HCT116 (cell line): ENCODE results near the gene AP5Z1. TPM values are rescaled to one million over a fixed set of nuclear protein-coding genes. Genes with fewer than 3 reads are reported as not detected.
A peak's percentile ranks its signal among the peaks of the same experiment; 100 is the strongest.

Source experiments
- ATAC-seq: fragments of 200-7000 bp; cut with Tn5 transposase; 2 replicates; pipeline ENCODE4 v1.9.1; 2020; ENCODE audit warnings: mild to moderate bottlenecking, moderate library complexity
- BruUV-seq: library from RNA; stranded (reverse); fragments of 400-500 nt; replicated peaks from 2 replicates; lab custom pipeline; 2021; lab: Mats Ljungman, UMichigan
- CTCF ChIA-PET: fragments of 300-600 bp; sonication (Branson Sonifier 250); formaldehyde crosslinking; loops from one replicate; lab custom pipeline; 2021; ENCODE audit warnings: antibody characterized with exemption; lab: Charles Lee
- POLR2A ChIA-PET: fragments of 300-600, 350-600 bp; sonication (Branson Sonifier 250); formaldehyde crosslinking; loops from one replicate; lab custom pipeline; 2021; ENCODE audit warnings: antibody characterized with exemption; lab: Charles Lee
- RAD21 ChIA-PET, 2 experiments: fragments of 300-600 bp; sonication (Branson Sonifier 250); formaldehyde crosslinking; loops; one replicate each; lab custom pipeline; 2023; ENCODE audit warnings: low total read pairs in 2 of 2; ENCODE audit not compliant: uncharacterized antibody in 2 of 2, unreplicated experiment in 2 of 2, low non-redundant PET in 1 of 2; lab: Charles Lee
- DNase-seq: peaks from one replicate; pipeline ENCODE4 v3.0.0-alpha.2; 2010; ENCODE audit warnings: low read depth, low spot score
- H2AFZ ChIP-seq: fragments of 200-600 bp; shearing (Covaris generic), sonication (generic); 2 replicates; pipeline ENCODE4 v1.6.1; 2017; ENCODE audit warnings: low read depth, mixed run types, mixed read lengths, antibody characterized with exemption, low read length; ENCODE audit not compliant: poor library complexity, severe bottlenecking
- H3K27ac ChIP-seq: 2 replicates; pipeline ENCODE4 v1.5.1; 2012; ENCODE audit warnings: low read depth, low read length
- H3K27me3 ChIP-seq: fragments of 200-600 bp; sonication (generic); 2 replicates; pipeline ENCODE4 v1.6.1; 2016; ENCODE audit warnings: mixed run types, low read length, mixed read lengths; ENCODE audit not compliant: insufficient read depth
- H3K36me3 ChIP-seq, 2 experiments: fragments of 200-500 bp in 1 of 2; fragments of 200-600 bp in 1 of 2; sonication (Bioruptor generic) in 1 of 2; sonication (generic) in 1 of 2; 2 replicates each; pipeline versions ENCODE4 v1.5.1 to v1.6.1; 2014 to 2016; ENCODE audit warnings: low read length in 2 of 2, inconsistent platforms in 1 of 2, mixed read lengths in 1 of 2, mixed run types in 1 of 2; ENCODE audit not compliant: insufficient read depth in 2 of 2, control insufficient read depth in 1 of 2
- H3K4me1 ChIP-seq, 2 experiments: fragments of 200-600 bp in 1 of 2; sonication (generic) in 1 of 2; 2 replicates each; pipeline versions ENCODE4 v1.5.1 to v1.6.1; 2012 to 2017; ENCODE audit warnings: low read length in 2 of 2, inconsistent platforms in 1 of 2, mild to moderate bottlenecking in 1 of 2, mixed read lengths in 1 of 2, mixed run types in 1 of 2, moderate library complexity in 1 of 2; ENCODE audit not compliant: insufficient read depth in 2 of 2, control insufficient read depth in 1 of 2
- H3K4me2 ChIP-seq: fragments of 200-600 bp; sonication (generic); 2 replicates; pipeline ENCODE4 v1.6.1; 2017; ENCODE audit warnings: mixed run types, low read length, mixed read lengths
- H3K4me3 ChIP-seq, 2 experiments: fragments of 200-600 bp in 1 of 2; sonication (generic) in 1 of 2; replicated peaks in 1 of 2; 2 replicates each; pipeline ENCODE4 v1.5.1; 2011 to 2016; ENCODE audit warnings: low read length in 2 of 2, control low read depth in 1 of 2, low read depth in 1 of 2, mild to moderate bottlenecking in 1 of 2, mixed read lengths in 1 of 2, mixed run types in 1 of 2
- H3K79me2 ChIP-seq: fragments of 200-600 bp; sonication (generic); 2 replicates; pipeline ENCODE4 v1.6.1; 2017; ENCODE audit warnings: mild to moderate bottlenecking, mixed run types, low read length, moderate library complexity, mixed read lengths; ENCODE audit not compliant: insufficient read depth
- H3K9ac ChIP-seq: fragments of 200-600 bp; sonication (generic); 2 replicates; pipeline ENCODE4 v1.6.1; 2016; ENCODE audit warnings: low read length, mixed read lengths
- H3K9me2 ChIP-seq: fragments of 200-600 bp; sonication (generic), shearing (Covaris generic); 2 replicates; pipeline ENCODE4 v1.6.1; 2017; ENCODE audit warnings: mixed run types, mild to moderate bottlenecking, moderate library complexity; ENCODE audit not compliant: insufficient read depth
- H3K9me3 ChIP-seq, 2 experiments: fragments of 200-500 bp in 1 of 2; fragments of 200-600 bp in 1 of 2; sonication (Bioruptor generic) in 1 of 2; sonication (generic) in 1 of 2; 2 replicates each; pipeline ENCODE4 v1.6.1; 2014 to 2017; ENCODE audit warnings: low read length in 2 of 2, mixed read lengths in 2 of 2, inconsistent platforms in 1 of 2, low read depth in 1 of 2, mild to moderate bottlenecking in 1 of 2, mixed run types in 1 of 2, moderate library complexity in 1 of 2; ENCODE audit not compliant: control insufficient read depth in 1 of 2, insufficient read depth in 1 of 2
- H4K20me1 ChIP-seq: fragments of 200-600 bp; sonication (generic), shearing (Covaris generic); 2 replicates; pipeline ENCODE4 v1.6.1; 2017; ENCODE audit warnings: mixed run types, mild to moderate bottlenecking, moderate library complexity; ENCODE audit not compliant: insufficient read depth
- ATF3 ChIP-seq: IDR thresholded peaks from 2 replicates; pipeline ENCODE4 v1.6.1; 2012
- CBX3 ChIP-seq: IDR thresholded peaks from 2 replicates; pipeline ENCODE4 v1.6.1; 2012; ENCODE audit warnings: low read depth
- CTCF ChIP-seq, 3 experiments: fragments of 200-600 bp in 1 of 3; sonication (generic) in 1 of 3; IDR thresholded peaks in 2 of 3; conservative IDR thresholded peaks in 1 of 3; 2 replicates each; pipeline ENCODE4 v1.5.1; 2012 to 2017; ENCODE audit warnings: low read depth in 2 of 3, low read length in 2 of 3, antibody characterized with exemption in 1 of 3, borderline replicate concordance in 1 of 3, control low read depth in 1 of 3, mild to moderate bottlenecking in 1 of 3, mixed read lengths in 1 of 3, mixed run types in 1 of 3, moderate library complexity in 1 of 3; ENCODE audit not compliant: insufficient read depth in 1 of 3
- ELF1 ChIP-seq: IDR thresholded peaks from 2 replicates; pipeline ENCODE4 v1.6.1; 2012; ENCODE audit warnings: low read depth, borderline replicate concordance
- EZH2 ChIP-seq: fragments of 200-600 bp; sonication (generic); IDR thresholded peaks from 2 replicates; pipeline ENCODE4 v1.6.1; 2017; ENCODE audit warnings: antibody characterized with exemption, mixed run types
- EZH2phosphoT487 ChIP-seq: fragments of 200-600 bp; IDR thresholded peaks from 2 replicates; pipeline ENCODE4 v1.6.1; 2018; ENCODE audit warnings: antibody characterized with exemption, borderline replicate concordance
- FOSL1 ChIP-seq: IDR thresholded peaks from 2 replicates; pipeline ENCODE4 v1.6.1; 2012; ENCODE audit warnings: low read depth
- JUND ChIP-seq: IDR thresholded peaks from 2 replicates; pipeline ENCODE4 v1.6.1; 2012
- POLR2A ChIP-seq: IDR thresholded peaks from 2 replicates; pipeline ENCODE4 v1.7.0; 2011; ENCODE audit warnings: borderline replicate concordance; ENCODE audit not compliant: insufficient read depth, insufficient read length; ENCODE audit errors: extremely low read depth
- POLR2AphosphoS5 ChIP-seq: IDR thresholded peaks from 2 replicates; pipeline ENCODE4 v1.6.1; 2011; ENCODE audit warnings: mild to moderate bottlenecking, low read depth, low read length, moderate library complexity
- RAD21 ChIP-seq: IDR thresholded peaks from 2 replicates; pipeline ENCODE4 v1.6.1; 2012; ENCODE audit warnings: low read depth, mild to moderate bottlenecking
- SP1 ChIP-seq: IDR thresholded peaks from 2 replicates; pipeline ENCODE4 v1.6.1; 2012; ENCODE audit warnings: low read depth
- SRF ChIP-seq: IDR thresholded peaks from 2 replicates; pipeline ENCODE4 v1.6.1; 2012; ENCODE audit warnings: low read depth
- TCF7L2 ChIP-seq: IDR thresholded peaks from 2 replicates; pipeline ENCODE4 v1.7.0; 2011; ENCODE audit warnings: borderline replicate concordance, inconsistent platforms; ENCODE audit not compliant: insufficient read depth, insufficient read length; ENCODE audit errors: extremely low read depth
- YY1 ChIP-seq: IDR thresholded peaks from 2 replicates; pipeline ENCODE4 v1.6.1; 2011; ENCODE audit warnings: low read length, low read depth, moderate library complexity, mild to moderate bottlenecking; ENCODE audit not compliant: insufficient replicate concordance; ENCODE audit errors: extremely low read depth
- ZBTB33 ChIP-seq: IDR thresholded peaks from 2 replicates; pipeline ENCODE4 v1.6.1; 2011; ENCODE audit warnings: mild to moderate bottlenecking, low read length, moderate library complexity; ENCODE audit not compliant: insufficient replicate concordance; ENCODE audit errors: extremely low read depth
- ZNF274 ChIP-seq: fragments of 200-500 bp; sonication (Bioruptor generic); IDR thresholded peaks from 2 replicates; pipeline ENCODE4 v1.6.1; 2014; ENCODE audit warnings: mild to moderate bottlenecking, low read depth, low read length, inconsistent platforms
- intact Hi-C: fragments of 100-400 bp; cut with micrococcal nuclease; formaldehyde crosslinking; loops from 2 replicates; pipeline ENCODE4 v1.10.0; 2022
- total RNA-seq: library from RNA; stranded (reverse); gene quantifications from one replicate; pipeline ENCODE4 v1.2.1, GENCODE V29; 2021; ENCODE audit not compliant: unreplicated experiment

The AP5Z1 gene
- total RNA-seq, 1 experiment from 2014 or later, result 23.2 TPM

- BruUV-seq, result TSS peak; percentile 10
- no peak for ATAC-seq
- ChIA-PET RAD21 (no interaction called here), CTCF (no interaction called here)
- H3K9me2 ChIP-seq, result no peaks in the 10 kb centered on the region
- peaks cover 34 to 50% of the 10 kb centered on the region in 2 experiments for H3K4me1 ChIP-seq
- no peak for DNase-seq
- no peaks in the 10 kb centered on the region for H3K27me3 ChIP-seq
- H4K20me1 ChIP-seq, result peaks cover 6% of the 10 kb centered on the region; the same call in 1 of the 2 replicates
- peaks cover 87% of the 10 kb centered on the region for H3K79me2 ChIP-seq
- H3K9me3 ChIP-seq, result no peaks in the 10 kb centered on the region
- no peak overlapping the region for H3K4me2 ChIP-seq
- H2AFZ ChIP-seq, result no peak overlapping the region
- H3K36me3 ChIP-seq, result peaks cover 4 to 14% of the 10 kb centered on the region in 2 experiments; a peak in 2 of 4 replicates
- H3K9ac ChIP-seq, result no peak overlapping the region
- intact Hi-C loops, result no loop called here
- TF ChIP-seq POLR2AphosphoS5, result no peak
- TF ChIP-seq ZNF274, result no peak
- no peak for TF ChIP-seq EZH2phosphoT487
- no peak for TF ChIP-seq FOSL1
- no peak for TF ChIP-seq TCF7L2
- no peak for TF ChIP-seq ELF1
- TF ChIP-seq ATF3, result no peak
- TF ChIP-seq POLR2A, result no peak
- no peak for TF ChIP-seq CTCF (IDR thresholded peaks at IDR 0.05 in 2 of 3, conservative IDR thresholded peaks at IDR 0.05 in 1 of 3; ENCODE audit: borderline replicate concordance in 1 of 3, insufficient read depth in 1 of 3, low read depth in 2 of 3, low read length in 2 of 3)
- no peak for TF ChIP-seq SP1
- TF ChIP-seq JUND, result no peak
- TF ChIP-seq CBX3, result no peak
- TF ChIP-seq ZBTB33, result no peak
- no peak for TF ChIP-seq EZH2
- TF ChIP-seq SRF, result no peak
- TF ChIP-seq RAD21, result no peak
- TF ChIP-seq YY1, result no peak
- TF ChIP-seq, all 23 proteins: peak for 0
- Histone ChIP-seq H3K4me3 (no peak overlapping the region), H3K27ac (no peak overlapping the region)
- POLR2A ChIA-PET, result no interaction called here
Measured at GRCh38 chr7:4742852-4743251, 32.6 kb upstream of the AP5Z1 start.
